Ascending aorta (tissue), 2 donors: ENCODE results near the gene TULP1. TPM values are rescaled to one million over a fixed set of nuclear protein-coding genes. Genes with fewer than 3 reads are reported as not detected.

ENCODE experiments used
- DNase-seq, 2 donors: peaks; one replicate each; pipeline ENCODE4 v3.0.0-alpha.2; 2019; ENCODE audit warnings: low spot score in 2 of 2
- H3K27ac ChIP-seq, 2 donors: fragments of 200-600 bp; sonication (generic); one replicate each; pipeline ENCODE4 v1.5.1; 2016 to 2017; ENCODE audit warnings: mild to moderate bottlenecking in 1 of 2
- H3K27me3 ChIP-seq: fragments of 200-600 bp; sonication (generic); one replicate; pipeline ENCODE4 v1.5.1; 2017
- H3K36me3 ChIP-seq, 2 donors: fragments of 200-600 bp; sonication (generic); one replicate each; pipeline ENCODE4 v1.5.1; 2016
- H3K4me1 ChIP-seq, 2 donors: fragments of 200-600 bp; sonication (generic); one replicate each; pipeline ENCODE4 v1.5.1; 2016 to 2017; ENCODE audit warnings: mild to moderate bottlenecking in 1 of 2
- H3K4me3 ChIP-seq, 2 donors: fragments of 200-600 bp; sonication (generic); one replicate each; pipeline ENCODE4 v1.5.1; 2016 to 2017; ENCODE audit warnings: mild to moderate bottlenecking in 1 of 2
- H3K9me3 ChIP-seq, 2 donors: fragments of 200-600 bp; sonication (generic); one replicate each; pipeline ENCODE4 v1.5.1; 2016
- CTCF ChIP-seq, 3 experiments: fragments of 200-600 bp in 2 of 3; fragments of 450-650 bp in 1 of 3; sonication (generic) in 2 of 3; IDR thresholded peaks; one replicate each; pipeline ENCODE4 v1.5.1; 2016 to 2019; ENCODE audit warnings: antibody characterized with exemption in 3 of 3, mild to moderate bottlenecking in 1 of 3, moderate library complexity in 1 of 3
- intact Hi-C: fragments of 100-400 bp; cut with DNase I; formaldehyde crosslinking; loops from one replicate; pipeline ENCODE4 v1.15.1; 2023
- total RNA-seq: library from RNA; depleted of rRNA; stranded (reverse); fragments of >200 nt; gene quantifications from one replicate; pipeline ENCODE4 v1.1.0, GENCODE V29; 2016

TULP1 gene
- total RNA-seq, 1 donor from 2014 or later: not detected

- intact Hi-C loops: no loop called here
- Histone ChIP-seq H3K4me1 (peaks cover 0 to 5% of the 10 kb centered on the region in 2 donors), H3K9me3 (no peaks in the 10 kb centered on the region), H3K27me3 (no peaks in the 10 kb centered on the region), H3K27ac (no peak overlapping the region), H3K4me3 (no peak overlapping the region), H3K36me3 (peaks cover 68 to 92% of the 10 kb centered on the region in 2 donors)
- TF ChIP-seq CTCF (IDR thresholded peaks at IDR 0.05): no peak
- no peak for DNase-seq
Observed at GRCh38 chr6:35475573-35475972, 37.1 kb downstream of the TULP1 start.

DNA sequence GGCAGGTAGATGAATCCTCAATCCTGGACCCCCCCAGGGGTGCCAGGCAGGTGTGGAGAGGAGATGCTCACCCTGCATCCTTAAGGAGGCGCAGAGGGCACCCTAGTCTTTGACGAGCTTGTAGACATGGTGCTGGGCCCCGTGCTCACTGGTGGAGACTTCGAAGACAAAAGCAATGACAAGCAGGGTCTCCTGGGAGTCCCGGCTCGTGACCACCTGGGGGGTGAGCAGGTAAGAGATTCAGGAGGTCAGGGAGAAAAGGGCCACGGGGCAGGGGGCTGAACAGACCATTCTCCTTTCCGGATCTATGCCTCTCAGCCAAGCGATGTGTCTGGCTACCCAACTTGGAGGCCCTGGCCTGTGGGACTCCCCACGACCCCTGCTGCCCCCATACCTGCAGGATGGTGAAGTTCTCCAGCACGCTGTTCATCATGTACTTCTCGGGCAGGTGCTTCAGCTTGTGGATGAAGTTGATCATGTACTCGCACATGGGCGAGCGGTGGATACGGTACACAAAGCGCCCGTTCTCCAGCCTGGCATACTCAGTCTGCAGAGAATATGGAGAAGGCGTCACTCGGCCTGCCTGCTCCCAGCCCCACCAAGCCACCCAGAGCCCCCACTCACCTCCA, 37.6 kb downstream of the TULP1 start:
- H3K4me3 ChIP-seq: no peak overlapping the region
- TF ChIP-seq CTCF (IDR thresholded peaks at IDR 0.05): no peak
- no peaks in the 10 kb centered on the region for H3K27me3 ChIP-seq
- H3K36me3 ChIP-seq: peaks cover 63 to 95% of the 10 kb centered on the region in 2 donors
- peaks cover 0 to 9% of the 10 kb centered on the region in 2 donors for H3K4me1 ChIP-seq
- intact Hi-C loops: no loop called here
- no peaks in the 10 kb centered on the region for H3K9me3 ChIP-seq
- DNase-seq: no peak
- H3K27ac ChIP-seq: no peak overlapping the region

DNA sequence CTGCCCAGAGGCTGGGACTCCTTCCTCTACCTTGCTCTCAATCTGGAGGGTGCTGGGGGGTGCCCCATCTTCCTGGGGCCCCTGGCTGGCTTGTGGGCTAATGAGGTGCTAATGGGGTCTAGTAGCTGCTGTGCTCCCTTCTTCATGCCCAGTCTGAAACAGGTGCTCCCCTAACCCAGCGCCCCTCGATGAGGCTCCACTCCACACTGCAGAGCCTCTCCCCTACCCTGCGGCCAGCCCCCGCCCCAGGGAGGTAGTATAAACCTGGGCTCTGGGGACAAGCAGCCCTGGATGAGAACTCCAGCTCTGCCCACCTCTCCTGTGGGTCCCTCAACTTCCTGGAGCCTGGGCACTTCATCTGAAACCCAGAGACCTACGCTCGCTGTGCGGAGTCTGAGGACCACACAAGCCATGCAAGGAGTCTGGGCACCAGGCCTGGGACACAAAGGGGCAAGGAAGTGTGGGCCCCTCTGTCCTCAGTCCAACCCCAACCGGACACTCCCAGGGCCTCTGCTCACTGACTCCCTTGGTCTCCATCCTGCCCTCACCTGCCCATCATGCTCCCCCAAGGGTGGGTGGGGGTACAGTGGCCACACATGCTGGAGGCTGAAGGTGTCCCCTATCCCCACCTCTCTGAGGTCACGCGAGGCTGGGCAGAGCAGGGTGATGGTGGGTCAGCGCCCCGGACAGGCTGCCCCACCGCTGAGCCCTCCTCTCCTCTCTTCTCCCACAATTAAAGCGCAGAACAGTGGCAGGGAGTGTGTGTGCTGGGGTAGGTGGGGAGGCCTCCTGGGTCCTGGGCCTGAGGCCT, 38.4 kb downstream of the TULP1 start:
- H3K4me3 ChIP-seq: no peak overlapping the region
- no peaks in the 10 kb centered on the region for H3K9me3 ChIP-seq
- no peaks in the 10 kb centered on the region for H3K27me3 ChIP-seq
- peaks cover 4 to 13% of the 10 kb centered on the region in 2 donors for H3K4me1 ChIP-seq
- peaks cover 56 to 88% of the 10 kb centered on the region in 2 donors for H3K36me3 ChIP-seq
- no peak overlapping the region for H3K27ac ChIP-seq
- no peak for DNase-seq
- intact Hi-C loops: no loop called here
- TF ChIP-seq CTCF (IDR thresholded peaks at IDR 0.05): no peak

- TF ChIP-seq CTCF (IDR thresholded peaks at IDR 0.05): no peak
- Histone ChIP-seq H3K4me1 (peaks cover 5 to 13% of the 10 kb centered on the region in 2 donors), H3K4me3 (no peak overlapping the region), H3K27ac (no peak overlapping the region), H3K27me3 (no peaks in the 10 kb centered on the region), H3K36me3 (peaks cover 51 to 83% of the 10 kb centered on the region in 2 donors), H3K9me3 (no peaks in the 10 kb centered on the region)
- intact Hi-C loops: no loop called here
- no peak for DNase-seq
Observed at GRCh38 chr6:35473850-35474130, 38.9 kb downstream of the TULP1 start.

GRCh38 chr6:35473075-35473849, 39.4 kb downstream of the TULP1 start:
- Histone ChIP-seq H3K4me3 (no peak overlapping the region), H3K36me3 (peaks cover 51 to 77% of the 10 kb centered on the region in 2 donors), H3K27ac (no peak overlapping the region), H3K27me3 (no peaks in the 10 kb centered on the region), H3K4me1 (peaks cover 5 to 13% of the 10 kb centered on the region in 2 donors), H3K9me3 (no peaks in the 10 kb centered on the region)
- no peak for TF ChIP-seq CTCF (IDR thresholded peaks at IDR 0.05)
- no peak for DNase-seq
- intact Hi-C loops: no loop called here
